MCF 10A (cell line): ENCODE data around the gene COL26A1. TPM values are rescaled to one million over a fixed set of nuclear protein-coding genes. Genes with fewer than 3 reads are reported as not detected.
"Not testable (repeated sequence)": the region's sequence is repeated elsewhere in the genome, so short reads cannot be mapped to it uniquely, and the experiment has no call there.

Experiments used
- BruUV-seq: library from RNA; stranded (reverse); fragments of 400-500 nt; replicated peaks from 2 replicates; lab custom pipeline; 2021; lab: Mats Ljungman, UMichigan
- CTCF ChIA-PET: fragments of 300-600 bp; sonication (Branson Sonifier 250); formaldehyde crosslinking; extraction: SDS; loops from one replicate; lab custom pipeline; 2021; ENCODE audit warnings: antibody characterized with exemption, inconsistent platforms; lab: Yijun Ruan, JAX
- POLR2A ChIA-PET: fragments of 300-600, 350-650 bp; sonication (Branson Sonifier 250); formaldehyde crosslinking; extraction: SDS; loops from one replicate; lab custom pipeline; 2020; ENCODE audit warnings: antibody characterized with exemption, inconsistent platforms; lab: Yijun Ruan, JAX
- DNase-seq: peaks from one replicate; pipeline ENCODE4 v3.0.0-alpha.2; 2018; ENCODE audit not compliant: unreplicated experiment
- H3K27ac Mint-ChIP-seq: one replicate; pipeline ENCODE4 v1.8.0; 2022; ENCODE audit warnings: mild to moderate bottlenecking, low read depth, mixed read lengths; ENCODE audit not compliant: unreplicated experiment
- H3K27me3 Mint-ChIP-seq: one replicate; pipeline ENCODE4 v1.8.0; 2022; ENCODE audit warnings: mixed read lengths; ENCODE audit not compliant: insufficient read depth, unreplicated experiment
- H3K36me3 Mint-ChIP-seq: one replicate; pipeline ENCODE4 v1.8.0; 2022; ENCODE audit warnings: mild to moderate bottlenecking, moderate library complexity, mixed read lengths; ENCODE audit not compliant: insufficient read depth, unreplicated experiment
- H3K4me1 Mint-ChIP-seq: one replicate; pipeline ENCODE4 v1.8.0; 2022; ENCODE audit warnings: mixed read lengths; ENCODE audit not compliant: insufficient read depth, unreplicated experiment
- H3K4me3 Mint-ChIP-seq: one replicate; pipeline ENCODE4 v1.8.0; 2022; ENCODE audit warnings: mild to moderate bottlenecking, moderate library complexity, mixed read lengths; ENCODE audit not compliant: unreplicated experiment
- H3K9me3 Mint-ChIP-seq: one replicate; pipeline ENCODE4 v1.8.0; 2022; ENCODE audit warnings: mixed read lengths; ENCODE audit not compliant: unreplicated experiment
- CTCF ChIP-seq: fragments of 200-600 bp; IDR thresholded peaks from one replicate; pipeline ENCODE4 v1.8.0; 2022; ENCODE audit warnings: antibody characterized with exemption, mild to moderate bottlenecking; ENCODE audit not compliant: unreplicated experiment
- intact Hi-C: fragments of 100-400 bp; cut with micrococcal nuclease; formaldehyde crosslinking; loops from 2 replicates; pipeline ENCODE4 v1.14.1; 2022
- total RNA-seq: library from RNA; stranded (reverse); gene quantifications from 2 replicates; pipeline ENCODE4 v1.2.3, GENCODE V29; 2022

The COL26A1 gene
- total RNA-seq, 1 experiment from 2014 or later: not detected

GRCh38 chr7:101604331-101604933 is 241.8 kb downstream of the COL26A1 start:
- no peaks in the 10 kb centered on the region for H3K9me3 Mint-ChIP-seq
- no peak for DNase-seq
- H3K36me3 Mint-ChIP-seq: no peaks in the 10 kb centered on the region
- TF ChIP-seq CTCF: no peak
- no peak overlapping the region for H3K4me3 Mint-ChIP-seq
- CTCF ChIA-PET: interaction anchor here (0.5 to 3.4 kb wide), 11 partner anchors 12 to 784 kb away, joined by 3 to 16 read pairs (median 3); no protein-coding TSS in a partner anchor
- intact Hi-C loops: loop anchor here (5.0 kb wide), 1 partner anchor 78 kb away; no protein-coding TSS in a partner anchor
- no peak overlapping the region for H3K27ac Mint-ChIP-seq
- no peaks in the 10 kb centered on the region for H3K27me3 Mint-ChIP-seq
- no peaks in the 10 kb centered on the region for H3K4me1 Mint-ChIP-seq
- BruUV-seq: no TSS peak
- POLR2A ChIA-PET: interaction anchor here (0.7 kb wide), 1 partner anchor 210 kb away, joined by 3 read pairs; no protein-coding TSS in a partner anchor

- not testable (repeated sequence) for DNase-seq, H3K4me1 Mint-ChIP-seq
- CTCF ChIA-PET: interaction anchor here (0.6 to 3.4 kb wide), 8 partner anchors 9 to 1397 kb away, joined by 3 to 16 read pairs (median 3); no protein-coding TSS in a partner anchor
Measured at GRCh38 chr7:101604934-101605332, 242.3 kb downstream of the COL26A1 start.

GRCh38 chr7:101605611-101606497 is 243.2 kb downstream of the COL26A1 start:
- Mint-ChIP-seq H3K27ac (no peak overlapping the region), H3K36me3 (no peaks in the 10 kb centered on the region), H3K4me3 (no peak overlapping the region), H3K4me1 (no peaks in the 10 kb centered on the region), H3K9me3 (no peaks in the 10 kb centered on the region), H3K27me3 (no peaks in the 10 kb centered on the region)
- no TSS peak for BruUV-seq
- CTCF ChIA-PET: interaction anchor here (0.9 to 1.2 kb wide), 4 partner anchors 10 to 212 kb away, joined by 3 to 5 read pairs (median 4); partner anchors contain the start of gene CUX1
- no peak for DNase-seq
- POLR2A ChIA-PET: no interaction called here
- intact Hi-C loops: no loop called here
- TF ChIP-seq CTCF: no peak

More at GRCh38 chr7:101604934-101605332, 242.3 kb downstream of the COL26A1 start:
- H3K36me3 Mint-ChIP-seq, H3K27me3 Mint-ChIP-seq, BruUV-seq, H3K27ac Mint-ChIP-seq, POLR2A ChIA-PET, H3K9me3 Mint-ChIP-seq, H3K4me3 Mint-ChIP-seq: not testable (repeated sequence)
- intact Hi-C loops: loop anchor here (5.0 kb wide), 1 partner anchor 77 kb away; no protein-coding TSS in a partner anchor

GRCh38 chr7:101606498-101606923 is 243.8 kb downstream of the COL26A1 start:
- Mint-ChIP-seq H3K36me3 (no peaks in the 10 kb centered on the region), H3K27ac (no peak overlapping the region), H3K4me3 (no peak overlapping the region), H3K4me1 (no peaks in the 10 kb centered on the region), H3K27me3 (no peaks in the 10 kb centered on the region), H3K9me3 (no peaks in the 10 kb centered on the region)
- no peak for TF ChIP-seq CTCF
- intact Hi-C loops: no loop called here
- ChIA-PET POLR2A (no interaction called here), CTCF (interaction anchor here (0.7 to 0.9 kb wide), 2 partner anchors 211 to 1406 kb away, joined by 3 to 4 read pairs; partner anchors contain the start of gene CUX1)
- no TSS peak for BruUV-seq
- no peak for DNase-seq

Other genes starting within 250 kb of the COL26A1 start
- 56.7 and 80.6 TPM in 2 replicates for gene SERPINE1, start 235.8 kb upstream of the COL26A1 start, total RNA-seq
- 72.1 and 72.5 TPM in 2 replicates for gene AP1S1, start 208.4 kb upstream of the COL26A1 start, total RNA-seq
- gene VGF, start 197.3 kb upstream of the COL26A1 start, total RNA-seq: 11.2 and 12.8 TPM in 2 replicates
- gene NAT16, start 182.6 kb upstream of the COL26A1 start, total RNA-seq: not detected in 2 replicates
- not detected in 2 replicates for gene MOGAT3, start 161.8 kb upstream of the COL26A1 start, total RNA-seq
- gene PLOD3, start 145.3 kb upstream of the COL26A1 start, total RNA-seq: 125 and 134 TPM in 2 replicates
- gene ZNHIT1, start 144.7 kb upstream of the COL26A1 start, total RNA-seq: 63.9 and 70.9 TPM in 2 replicates
- 8.5 and 17.1 TPM in 2 replicates for gene CLDN15, start 125.1 kb upstream of the COL26A1 start, total RNA-seq
- 213 and 221 TPM in 2 replicates for gene FIS1, start 117.8 kb upstream of the COL26A1 start, total RNA-seq
- gene IFT22, start 41.1 kb upstream of the COL26A1 start, total RNA-seq: 21.5 and 33.8 TPM in 2 replicates